Stimulated activated CD4-positive, alpha-beta T cell treated with anti-CD3 and anti-CD28 coated beads, Interleukin-15, amount 100 ng/mL, for 48 hours (primary cell): ENCODE data around the gene ABCC6.
"Not testable (repeated sequence)": the region's sequence is repeated elsewhere in the genome, so short reads cannot be mapped to it uniquely, and the experiment has no call there.

ENCODE experiments used
- DNase-seq, 2 donors: peaks; one replicate each; pipeline ENCODE4 v3.0.0-alpha.2; 2020; ENCODE audit warnings: low read depth in 2 of 2

The ABCC6 gene

GRCh38 chr16:16190546-16190945 is 32.7 kb downstream of the ABCC6 start:
- no peak for DNase-seq

- DNase-seq = no peak
Measured at GRCh38 chr16:16189842-16190241, 33.5 kb downstream of the ABCC6 start.

GRCh38 chr16:16188827-16189226 is 34.5 kb downstream of the ABCC6 start:
- DNase-seq = no peak

GRCh38 chr16:16186820-16187219 is 36.5 kb downstream of the ABCC6 start:
- DNase-seq = no peak

GRCh38 chr16:16185095-16185494 is 38.2 kb downstream of the ABCC6 start:
- no peak for DNase-seq

GRCh38 chr16:16184594-16184993 is 38.7 kb downstream of the ABCC6 start:
- DNase-seq = no peak

- no peak for DNase-seq
Measured at GRCh38 chr16:16183562-16183961, 39.7 kb downstream of the ABCC6 start.

GRCh38 chr16:16182918-16183317 is 40.4 kb downstream of the ABCC6 start:
- DNase-seq = no peak

GRCh38 chr16:16181748-16182147 is 41.5 kb downstream of the ABCC6 start:
- not testable (repeated sequence) for DNase-seq

GRCh38 chr16:16178455-16179162 is 44.7 kb downstream of the ABCC6 start:
- no peak for DNase-seq

GRCh38 chr16:16176328-16176727 is 47.0 kb downstream of the ABCC6 start:
- DNase-seq = no peak

- DNase-seq = no peak
Measured at GRCh38 chr16:16175296-16175695, 48.0 kb downstream of the ABCC6 start.

- no peak for DNase-seq
Measured at GRCh38 chr16:16172991-16173390, 50.3 kb downstream of the ABCC6 start.

GRCh38 chr16:16171332-16171919 is 51.9 kb downstream of the ABCC6 start:
- no peak for DNase-seq

- DNase-seq = no peak
Measured at GRCh38 chr16:16169615-16170014, 53.7 kb downstream of the ABCC6 start.

- DNase-seq = no peak
Measured at GRCh38 chr16:16168431-16168830, 54.9 kb downstream of the ABCC6 start.

GRCh38 chr16:16167927-16168326 is 55.4 kb downstream of the ABCC6 start:
- no peak for DNase-seq

GRCh38 chr16:16166949-16167348 is 56.3 kb downstream of the ABCC6 start:
- DNase-seq = no peak

- no peak for DNase-seq
Measured at GRCh38 chr16:16166085-16166484, 57.2 kb downstream of the ABCC6 start.

GRCh38 chr16:16164243-16164642 is 59.1 kb downstream of the ABCC6 start:
- no peak for DNase-seq

- no peak for DNase-seq
Measured at GRCh38 chr16:16163571-16163970, 59.7 kb downstream of the ABCC6 start.

GRCh38 chr16:16163109-16163508 is 60.2 kb downstream of the ABCC6 start:
- DNase-seq = no peak

- DNase-seq = peak in 1 of 2 donors; percentile 5
Measured at GRCh38 chr16:16162591-16162990, 60.7 kb downstream of the ABCC6 start.

GRCh38 chr16:16161840-16162239 is 61.5 kb downstream of the ABCC6 start:
- not testable (repeated sequence) for DNase-seq
